HUES48 (cell line): Measurements from ENCODE around the gene ZNF217.
"Not testable (repeated sequence)": the region's sequence is repeated elsewhere in the genome, so short reads cannot be mapped to it uniquely, and the experiment has no call there.

ENCODE experiments used
- H3K27ac ChIP-seq: one replicate; pipeline ENCODE4 v1.7.0; 2013; ENCODE audit warnings: low read depth, low read length, inconsistent platforms
- H3K27me3 ChIP-seq: 2 replicates; pipeline ENCODE4 v1.6.1; 2013; ENCODE audit warnings: mild to moderate bottlenecking, low read length; ENCODE audit not compliant: control insufficient read depth, insufficient read depth
- H3K36me3 ChIP-seq: 2 replicates; pipeline ENCODE4 v1.6.1; 2013; ENCODE audit warnings: low read length; ENCODE audit not compliant: control insufficient read depth, insufficient read depth
- H3K4me1 ChIP-seq: 2 replicates; pipeline ENCODE4 v1.6.1; 2013; ENCODE audit warnings: mild to moderate bottlenecking, low read length; ENCODE audit not compliant: control insufficient read depth, insufficient read depth
- H3K4me3 ChIP-seq: 2 replicates; pipeline ENCODE4 v1.5.1; 2013; ENCODE audit warnings: mild to moderate bottlenecking, low read depth, low read length
- H3K9ac ChIP-seq: 2 replicates; pipeline ENCODE4 v1.6.1; 2013; ENCODE audit warnings: mild to moderate bottlenecking, low read depth, low read length, moderate library complexity
- H3K9me3 ChIP-seq: 2 replicates; pipeline ENCODE4 v1.6.1; 2013; ENCODE audit warnings: low read length; ENCODE audit not compliant: control insufficient read depth, insufficient read depth

The ZNF217 gene

DNA sequence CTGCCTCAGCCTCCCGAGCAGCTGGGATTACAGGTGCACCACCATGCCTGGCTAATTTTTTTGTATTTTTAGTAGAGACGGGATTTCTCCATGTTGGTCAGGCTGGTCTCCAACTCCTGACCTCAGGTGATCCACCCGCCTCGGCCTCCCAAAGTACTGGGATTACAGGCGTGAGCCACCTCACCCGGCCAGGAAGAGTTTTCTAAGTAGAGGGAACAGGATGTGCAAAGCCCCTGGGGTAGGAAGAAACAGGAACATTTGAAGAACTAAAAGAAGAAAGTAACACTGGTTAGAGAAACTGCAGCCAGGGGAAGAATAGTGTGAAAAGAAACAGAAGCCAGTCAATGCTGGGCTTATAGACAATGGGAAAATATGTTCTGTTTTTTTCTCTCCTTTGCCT, 35.1 kb upstream of the ZNF217 start:
- H3K27ac ChIP-seq, H3K9me3 ChIP-seq, H3K36me3 ChIP-seq, H3K4me3 ChIP-seq, H3K4me1 ChIP-seq, H3K9ac ChIP-seq, H3K27me3 ChIP-seq: not testable (repeated sequence)

DNA sequence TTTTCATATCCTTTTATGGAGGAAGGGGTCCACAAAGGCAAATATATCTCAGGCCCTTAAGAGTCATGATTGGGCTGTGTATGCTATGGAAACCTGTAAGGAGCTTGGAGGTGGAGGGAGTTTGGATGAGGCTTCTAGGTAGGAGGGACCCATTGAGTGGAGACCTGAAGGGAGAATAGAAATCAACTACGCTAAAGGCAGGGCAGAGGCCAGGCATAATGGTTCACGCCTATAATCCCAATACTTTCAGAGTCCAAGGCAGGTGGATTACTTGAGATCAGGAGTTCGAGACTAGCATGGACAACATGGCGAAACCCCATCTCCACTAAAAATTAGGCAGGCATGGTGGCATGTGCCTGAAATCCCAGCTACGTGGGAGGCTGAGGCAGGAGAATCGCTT, 34.4 kb upstream of the ZNF217 start:
- no peak overlapping the region for H3K4me3 ChIP-seq
- H3K4me1 ChIP-seq: peaks cover 12% of the 10 kb centered on the region
- no peak overlapping the region for H3K9ac ChIP-seq
- no peaks in the 10 kb centered on the region for H3K27me3 ChIP-seq
- no peak overlapping the region for H3K27ac ChIP-seq
- no peaks in the 10 kb centered on the region for H3K36me3 ChIP-seq
- H3K9me3 ChIP-seq: no peaks in the 10 kb centered on the region

DNA sequence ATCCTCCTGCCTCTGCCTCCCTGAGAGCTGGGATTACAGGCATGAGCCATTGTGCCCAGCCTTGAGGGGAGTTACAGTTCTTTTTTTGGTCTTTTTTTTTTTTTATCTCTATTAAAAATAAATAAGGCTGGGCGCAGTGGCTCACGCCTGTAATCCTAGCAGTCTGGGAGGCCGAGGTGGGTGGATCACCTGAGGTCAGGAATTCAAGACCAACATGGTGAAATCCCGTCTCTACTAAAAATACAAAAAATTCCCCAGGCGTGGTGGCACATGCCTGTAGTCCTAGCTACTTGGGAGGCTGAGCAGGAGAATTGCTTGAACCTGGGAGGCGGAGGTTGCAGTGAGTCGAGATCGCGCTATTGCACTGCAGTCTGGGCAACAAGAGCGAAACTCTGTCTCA, 33.4 kb upstream of the ZNF217 start:
- not testable (repeated sequence) for H3K9ac ChIP-seq, H3K9me3 ChIP-seq, H3K4me3 ChIP-seq, H3K36me3 ChIP-seq, H3K27me3 ChIP-seq, H3K27ac ChIP-seq
- H3K4me1 ChIP-seq: peaks cover 23% of the 10 kb centered on the region

DNA sequence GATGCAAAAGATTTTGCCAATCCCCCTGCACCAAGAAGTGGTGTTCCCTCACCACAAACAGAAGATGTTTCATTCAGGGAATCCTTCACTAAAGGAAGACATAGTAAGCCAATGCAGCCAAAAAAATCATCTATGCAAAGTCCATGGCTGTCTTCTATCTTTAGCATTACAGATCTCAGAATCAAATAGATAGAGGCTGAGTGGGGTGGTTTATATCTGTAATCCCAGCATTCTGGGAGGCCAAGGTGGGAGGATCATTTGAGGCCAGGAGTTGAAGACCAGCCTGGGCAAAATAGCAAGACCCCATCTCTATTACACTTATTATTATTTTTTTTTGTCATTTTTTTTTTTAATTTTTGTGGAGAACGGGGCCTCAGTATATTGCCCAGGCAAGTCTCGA, 32.9 kb upstream of the ZNF217 start:
- H3K9ac ChIP-seq: no peak overlapping the region
- no peaks in the 10 kb centered on the region for H3K9me3 ChIP-seq
- H3K27ac ChIP-seq: no peak overlapping the region
- no peaks in the 10 kb centered on the region for H3K36me3 ChIP-seq
- H3K4me1 ChIP-seq: peaks cover 27% of the 10 kb centered on the region
- no peaks in the 10 kb centered on the region for H3K27me3 ChIP-seq
- H3K4me3 ChIP-seq: no peak overlapping the region

DNA sequence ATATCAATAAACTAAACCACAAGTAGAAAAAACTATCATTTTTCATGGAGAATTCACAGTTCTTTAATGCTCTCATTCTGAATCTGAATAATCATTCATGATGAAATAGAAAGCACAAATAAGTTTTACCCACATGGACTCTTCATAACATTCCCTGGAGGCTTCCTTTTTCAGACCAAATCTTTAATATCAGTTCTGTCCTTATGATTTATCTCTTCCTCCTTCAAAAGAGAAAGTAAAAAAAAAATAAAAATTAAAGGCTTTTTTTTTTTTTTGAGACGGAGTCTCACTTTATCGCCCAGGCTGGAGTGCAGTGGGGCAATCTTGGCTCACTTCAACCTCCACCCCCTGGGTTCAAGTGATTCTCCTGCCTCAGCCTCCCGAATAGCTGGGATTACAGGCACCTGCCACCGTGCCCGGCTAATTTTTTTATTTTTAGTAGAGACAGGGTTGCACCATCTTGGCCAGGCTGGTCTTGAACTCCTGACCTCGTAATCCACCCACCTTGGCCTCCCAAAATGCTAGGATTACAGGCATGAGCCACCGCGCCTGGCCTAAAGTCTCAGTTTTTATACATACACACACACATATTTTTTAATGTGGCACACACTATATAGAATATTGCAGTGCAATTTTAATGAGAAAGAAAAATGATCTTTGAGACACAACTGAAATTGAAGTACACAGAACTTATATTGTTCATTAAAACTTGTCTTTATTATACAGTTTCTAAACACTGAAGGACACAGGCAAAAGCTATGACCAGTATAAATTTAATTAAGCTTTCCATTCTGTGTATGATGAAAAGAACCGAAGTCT, 31.9 kb upstream of the ZNF217 start:
- Histone ChIP-seq H3K27me3 (no peaks in the 10 kb centered on the region), H3K4me3 (no peak overlapping the region), H3K9me3 (no peaks in the 10 kb centered on the region), H3K36me3 (no peaks in the 10 kb centered on the region), H3K27ac (no peak overlapping the region), H3K4me1 (peaks cover 31% of the 10 kb centered on the region), H3K9ac (no peak overlapping the region)

DNA sequence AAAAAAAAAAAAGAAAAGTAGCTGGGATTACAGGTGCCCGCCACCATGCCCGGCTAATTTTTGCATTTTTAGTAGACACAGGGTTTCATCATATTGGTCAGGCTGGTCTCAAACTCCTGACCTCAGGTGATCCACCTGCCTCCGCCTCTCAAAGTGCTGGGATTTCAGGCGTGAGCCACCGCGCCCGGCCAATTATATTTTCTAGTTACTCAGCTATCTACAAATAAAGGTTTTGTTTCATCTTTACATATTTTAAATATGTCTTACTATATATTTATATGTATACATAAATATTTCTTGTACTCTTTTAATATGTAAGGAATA, 31.2 kb upstream of the ZNF217 start:
- H3K9me3 ChIP-seq, H3K27me3 ChIP-seq, H3K27ac ChIP-seq, H3K9ac ChIP-seq, H3K4me3 ChIP-seq, H3K36me3 ChIP-seq: not testable (repeated sequence)
- peaks cover 31% of the 10 kb centered on the region for H3K4me1 ChIP-seq

DNA sequence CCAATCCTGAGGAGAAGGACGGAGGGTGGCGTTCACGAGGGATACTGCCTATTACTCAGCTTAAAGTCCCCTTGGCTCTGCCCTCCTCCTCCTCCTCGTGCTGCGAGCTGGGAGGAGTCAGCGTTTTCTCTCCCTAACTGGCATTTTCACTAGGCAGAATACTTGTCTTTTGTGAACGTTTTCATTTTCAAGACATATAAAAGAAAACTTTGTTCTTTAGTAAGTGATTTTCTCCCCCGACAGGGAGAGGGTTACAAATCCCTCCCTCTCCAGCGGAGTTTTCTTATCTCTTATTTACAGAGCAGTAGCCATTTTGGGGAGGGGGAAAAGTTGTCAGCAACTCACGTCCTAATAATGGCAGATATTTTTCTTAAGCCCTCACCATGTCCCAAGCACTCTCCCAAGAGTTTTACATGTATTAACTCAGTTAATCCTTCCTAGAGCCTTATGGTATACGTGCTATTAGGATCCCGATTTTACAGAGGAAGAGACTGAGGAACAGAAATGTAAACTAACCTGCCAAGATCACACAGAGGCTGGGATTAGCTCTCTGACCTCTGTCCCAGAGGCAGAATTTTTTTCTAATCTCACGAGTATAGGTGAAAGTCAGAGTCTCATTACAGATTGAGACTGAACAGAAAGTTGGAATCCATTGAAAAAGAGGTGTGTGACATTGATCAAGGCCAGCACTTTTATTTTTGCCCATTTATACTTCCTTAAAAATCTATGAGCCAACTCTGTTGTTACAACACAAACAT, 30.0 kb upstream of the ZNF217 start:
- peak overlapping the region; percentile 59 for H3K4me3 ChIP-seq
- H3K9ac ChIP-seq: peak overlapping the region; percentile 77
- peaks cover 35% of the 10 kb centered on the region for H3K4me1 ChIP-seq
- no peaks in the 10 kb centered on the region for H3K36me3 ChIP-seq
- H3K27me3 ChIP-seq: no peaks in the 10 kb centered on the region
- H3K27ac ChIP-seq: peak overlapping the region; percentile 93
- H3K9me3 ChIP-seq: no peaks in the 10 kb centered on the region

DNA sequence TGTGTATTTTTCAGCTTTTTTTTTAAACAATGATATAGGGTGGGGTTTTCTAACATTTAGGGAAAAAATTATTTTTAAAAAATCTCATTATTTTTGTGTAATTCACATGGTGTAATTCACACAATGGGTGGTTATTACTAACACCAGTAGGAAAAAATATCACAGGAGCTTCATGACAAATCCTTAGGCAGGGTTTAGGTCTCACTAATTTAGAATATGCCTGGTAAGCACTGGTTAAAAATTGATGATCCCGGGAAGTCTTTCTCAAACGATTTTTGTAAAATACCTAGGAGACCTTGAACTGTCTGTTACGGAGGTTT, 29.5 kb upstream of the ZNF217 start:
- Histone ChIP-seq H3K27ac (peak overlapping the region; percentile 93), H3K36me3 (no peaks in the 10 kb centered on the region), H3K27me3 (no peaks in the 10 kb centered on the region), H3K4me1 (peaks cover 35% of the 10 kb centered on the region), H3K9ac (peak overlapping the region; percentile 77), H3K4me3 (peak overlapping the region; percentile 59), H3K9me3 (no peaks in the 10 kb centered on the region)

DNA sequence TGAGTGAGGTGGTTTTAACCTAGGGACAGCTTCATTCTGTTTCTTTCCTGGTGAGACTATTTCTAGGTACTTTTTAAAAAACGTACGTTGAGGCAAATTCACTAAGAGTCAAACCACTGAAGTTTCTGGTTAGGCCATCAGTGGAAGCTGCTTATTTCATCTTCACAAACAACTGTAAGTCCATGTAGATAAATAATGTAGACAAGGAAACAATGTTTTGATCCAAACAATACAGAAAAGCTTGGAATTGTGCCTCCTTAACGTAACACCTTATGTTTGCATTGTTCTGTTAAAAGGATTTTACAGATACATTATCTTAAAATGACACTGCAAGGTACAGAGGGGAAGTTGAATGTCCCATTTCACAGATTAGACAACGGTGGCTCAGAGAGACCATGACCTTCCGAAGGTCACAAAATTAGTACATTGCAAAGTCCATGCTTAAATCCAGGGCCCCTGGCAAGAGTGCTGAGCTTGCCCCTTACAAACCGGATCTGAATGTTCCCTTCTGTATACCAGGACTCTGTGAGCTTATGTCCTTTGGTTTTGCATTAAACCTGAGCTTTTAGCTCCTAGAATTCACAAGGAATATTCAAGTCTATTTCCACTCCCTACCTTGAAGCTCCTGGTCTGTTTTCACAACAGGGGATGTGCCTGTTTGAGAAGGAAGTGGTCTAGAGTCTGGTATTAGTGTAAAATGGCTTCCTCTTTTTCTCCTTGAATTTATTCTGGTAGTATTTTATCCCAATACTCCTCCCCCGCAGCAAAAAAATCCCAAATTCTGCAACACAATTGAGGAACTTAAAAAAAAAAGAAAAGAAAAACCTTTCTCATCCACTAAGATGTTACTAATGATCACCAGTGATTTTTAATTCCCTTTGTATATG, 28.9 kb upstream of the ZNF217 start:
- no peaks in the 10 kb centered on the region for H3K27me3 ChIP-seq
- 0 out of 2 replicates have a peak overlapping the region, but pooled peaks have one; percentile 59 for H3K4me3 ChIP-seq
- no peaks in the 10 kb centered on the region for H3K36me3 ChIP-seq
- H3K9ac ChIP-seq: peak overlapping the region; percentile 8; the same call in 1 of the 2 replicates
- peak overlapping the region; percentile 93 for H3K27ac ChIP-seq
- H3K4me1 ChIP-seq: peaks cover 35% of the 10 kb centered on the region
- H3K9me3 ChIP-seq: no peaks in the 10 kb centered on the region

DNA sequence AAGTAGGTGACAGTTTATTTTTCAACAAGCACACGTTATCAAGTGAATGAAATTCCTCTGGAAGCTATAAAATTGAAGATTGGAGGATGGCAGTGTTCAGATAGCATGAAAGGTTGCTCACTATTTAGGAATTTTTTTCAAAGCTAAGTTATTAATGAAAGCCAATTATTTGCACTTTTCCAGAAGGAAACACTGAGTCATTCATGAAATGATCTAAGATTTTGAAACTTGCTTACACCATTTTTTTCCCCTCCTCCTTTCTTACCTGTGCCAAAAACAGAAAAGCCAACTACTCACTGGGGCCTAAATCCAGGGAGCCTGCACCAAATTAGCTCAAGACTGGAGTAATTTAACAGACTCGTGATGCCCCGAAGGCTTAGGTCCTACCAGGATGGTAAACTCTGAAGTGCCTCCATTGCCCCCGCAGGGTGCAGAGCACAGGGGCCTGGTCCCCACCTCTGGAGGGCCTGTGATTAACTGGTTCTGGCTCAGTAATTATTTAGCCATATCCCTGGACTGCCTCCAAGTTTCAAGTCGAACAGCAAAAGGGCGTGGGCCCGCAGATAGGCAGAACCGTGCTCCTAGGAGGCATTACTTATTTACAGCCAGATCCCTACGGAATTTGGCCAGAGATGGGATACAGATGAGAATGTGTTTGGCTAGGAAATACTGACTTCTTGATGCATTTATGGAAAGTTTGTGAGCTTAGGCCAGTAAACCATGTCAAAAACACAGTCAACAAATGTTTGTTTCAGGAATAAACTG, 28.0 kb upstream of the ZNF217 start:
- Histone ChIP-seq H3K4me1 (peaks cover 35% of the 10 kb centered on the region), H3K27ac (peak overlapping the region; percentile 93), H3K4me3 (no peak overlapping the region), H3K9me3 (no peaks in the 10 kb centered on the region), H3K36me3 (no peaks in the 10 kb centered on the region), H3K27me3 (no peaks in the 10 kb centered on the region), H3K9ac (no peak overlapping the region)
